ENCODE data around the gene GYG2.

DNA sequence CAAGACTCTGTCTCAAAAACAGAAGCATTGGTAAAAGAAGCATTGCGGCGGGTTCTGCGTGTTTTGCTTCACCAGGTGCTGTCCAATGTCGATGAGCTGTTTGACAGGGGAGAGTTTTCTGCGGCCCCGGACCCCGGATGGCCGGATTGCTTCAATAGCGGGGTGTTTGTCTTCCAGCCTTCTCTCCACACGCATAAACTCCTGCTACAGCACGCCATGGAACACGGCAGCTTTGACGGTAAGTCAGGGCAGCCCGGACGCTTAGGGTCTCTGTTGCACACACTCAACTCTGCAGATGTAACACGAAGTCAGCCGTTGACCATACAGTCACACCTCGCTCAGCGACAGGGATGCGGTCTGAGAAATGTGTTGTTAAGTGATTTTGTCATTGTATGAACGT lies 26.2 kb downstream of the GYG2 start:
- no peak for TF ChIP-seq CTCF (IDR thresholded peaks at IDR 0.05)
- TF ChIP-seq POLR2AphosphoS5 (IDR thresholded peaks at IDR 0.05): no peak
- no peak for TF ChIP-seq POLR2A (IDR thresholded peaks at IDR 0.05)

Measured in prostate gland (tissue), 2 donors.